GM18909 (cell line): ENCODE data around the gene ZNF331.

Source experiments
- ATAC-seq: cut with Tn5 transposase; IDR thresholded peaks from one replicate; pipeline ENCODE4 v1.9.1; 2021; ENCODE audit warnings: mild to moderate bottlenecking; ENCODE audit not compliant: unreplicated experiment, poor library complexity

ZNF331 gene

DNA sequence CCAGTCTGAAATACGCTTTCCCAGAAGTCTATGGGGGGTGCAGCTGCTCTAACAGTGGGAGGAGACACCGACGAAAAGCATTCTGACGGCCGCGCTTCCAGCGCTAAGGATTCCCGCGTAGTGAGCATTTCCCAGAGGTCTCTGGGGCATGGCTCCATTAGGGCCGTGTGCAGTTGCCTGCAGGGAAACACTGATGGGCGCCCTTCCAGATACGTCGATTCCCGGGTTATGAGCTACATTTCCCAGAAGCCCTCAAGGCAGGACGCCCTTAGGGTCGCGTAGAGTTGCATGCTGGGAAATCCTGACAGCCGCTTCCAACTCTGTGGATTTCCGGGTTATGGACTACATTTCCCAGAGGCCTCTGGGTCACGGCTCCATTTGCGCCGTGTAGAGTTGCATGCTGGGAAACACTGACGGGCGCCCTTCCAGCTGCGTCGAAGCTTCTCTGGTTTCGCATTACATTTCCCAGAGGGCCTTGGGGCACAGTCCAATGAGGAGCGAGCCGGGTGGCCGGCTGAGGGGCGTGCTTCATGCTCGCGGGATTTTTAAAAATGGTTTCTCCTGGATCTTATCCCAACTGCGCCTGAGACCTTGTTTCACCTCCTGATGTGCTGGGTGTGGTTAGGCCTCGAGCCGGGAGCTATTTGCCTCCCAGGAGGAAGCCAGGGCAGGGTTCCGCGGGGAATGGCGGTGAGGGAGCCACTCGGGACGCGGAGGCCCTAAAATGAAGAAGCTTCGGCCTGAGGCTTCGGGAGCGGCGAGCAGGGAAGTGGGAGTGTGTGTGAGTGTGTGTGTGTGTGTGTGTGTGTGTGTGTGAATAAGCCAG, 17.2 kb upstream of the ZNF331 start:
- ATAC-seq, result peak; percentile 96

DNA sequence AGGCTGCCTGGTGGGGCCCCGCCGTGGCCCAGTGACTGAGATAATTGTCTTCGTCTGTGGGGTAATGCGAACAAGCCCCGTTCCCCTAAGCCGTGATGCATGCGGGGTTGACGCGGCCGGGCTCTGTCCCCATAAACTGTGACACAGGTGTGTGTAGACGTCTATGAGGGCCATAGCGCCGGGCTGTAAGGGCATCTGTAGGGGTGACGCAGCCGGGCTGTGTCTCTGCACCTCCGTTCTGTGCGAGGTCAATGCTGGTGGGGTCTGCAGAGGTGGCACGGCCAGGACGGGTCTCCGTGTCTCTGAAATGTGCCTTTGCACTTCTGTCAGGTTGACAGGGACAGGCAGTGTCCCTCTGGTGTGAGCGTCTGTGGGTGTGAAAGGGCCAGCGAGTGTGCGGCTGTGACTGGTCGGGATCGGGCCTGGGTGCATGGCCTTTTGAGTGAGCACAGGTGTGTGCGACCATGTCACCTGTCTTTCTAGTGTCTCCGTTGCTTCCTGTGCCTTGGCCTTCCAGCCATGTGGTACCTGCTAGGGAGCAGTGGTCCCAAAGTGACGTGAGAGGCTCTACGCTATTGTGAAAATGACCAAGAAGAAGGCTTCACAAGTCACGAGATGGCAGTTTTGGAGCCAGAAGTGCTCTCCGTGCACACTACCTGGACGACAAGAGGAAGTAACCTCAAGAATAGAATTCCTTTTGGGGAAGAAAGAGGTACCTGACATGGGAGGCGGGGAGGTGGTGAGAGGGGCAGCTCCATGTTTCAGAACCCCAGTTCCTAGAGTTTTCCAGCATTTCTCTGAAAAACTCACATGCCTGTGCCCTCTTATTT, 16.4 kb upstream of the ZNF331 start:
- no peak for ATAC-seq

DNA sequence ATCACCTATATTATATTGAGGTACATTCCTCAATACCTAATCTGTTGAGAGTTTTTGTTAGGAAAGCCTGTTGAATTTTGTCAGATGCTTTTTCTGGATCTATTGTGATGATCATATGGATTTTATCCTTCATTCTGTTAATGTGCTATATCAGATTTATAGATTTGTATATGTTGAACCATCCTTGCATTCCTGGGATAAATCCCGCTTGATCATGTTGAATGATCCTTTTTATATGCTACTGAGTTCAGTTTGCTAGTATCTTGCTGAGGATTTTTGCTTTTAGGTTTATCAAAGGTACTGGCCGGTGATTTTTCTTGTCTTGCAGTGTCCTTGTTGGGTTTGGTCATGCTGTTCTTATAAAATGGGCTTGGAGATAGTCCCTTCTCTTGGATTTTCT, 12.0 kb upstream of the ZNF331 start:
- ATAC-seq, result no peak

DNA sequence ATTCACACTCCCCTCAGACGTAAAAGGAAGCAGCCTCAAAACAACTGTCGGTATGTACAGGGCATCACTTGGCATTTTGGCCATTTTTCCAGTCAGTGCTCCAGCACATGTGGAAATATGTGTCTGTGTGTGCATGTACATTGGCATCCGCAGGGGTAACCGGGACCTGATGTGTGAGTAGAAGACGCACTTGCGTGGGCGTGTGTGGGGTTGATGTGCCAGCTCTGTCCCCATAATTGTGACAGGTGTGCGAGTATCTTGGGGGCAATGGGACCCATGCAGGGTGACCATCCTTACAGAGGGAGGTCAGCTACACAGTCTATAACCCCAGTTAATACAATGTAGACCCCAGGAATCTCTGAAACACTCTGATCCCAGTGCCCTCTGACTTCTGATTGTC, 7.3 kb upstream of the ZNF331 start:
- ATAC-seq, result no peak

DNA sequence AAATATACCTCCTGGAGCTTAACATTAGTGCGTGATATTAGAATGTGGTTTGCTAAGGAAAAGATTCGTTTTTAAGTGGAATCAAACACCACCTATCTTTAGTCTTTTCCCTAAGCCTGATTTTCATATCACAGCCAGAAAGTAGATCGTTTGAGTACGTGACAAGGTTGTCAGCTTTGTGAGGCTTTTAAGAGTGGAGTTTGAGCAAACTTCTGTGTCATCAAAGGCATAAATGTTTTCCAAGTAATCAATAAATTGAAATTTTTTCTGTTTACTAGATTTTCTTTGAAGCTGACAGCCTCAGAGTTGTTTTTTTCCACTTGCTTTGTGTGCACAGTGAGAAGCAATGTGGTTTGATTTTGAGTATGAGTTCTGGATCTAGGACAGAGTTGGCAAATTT, 6.5 kb upstream of the ZNF331 start:
- ATAC-seq, result no peak

DNA sequence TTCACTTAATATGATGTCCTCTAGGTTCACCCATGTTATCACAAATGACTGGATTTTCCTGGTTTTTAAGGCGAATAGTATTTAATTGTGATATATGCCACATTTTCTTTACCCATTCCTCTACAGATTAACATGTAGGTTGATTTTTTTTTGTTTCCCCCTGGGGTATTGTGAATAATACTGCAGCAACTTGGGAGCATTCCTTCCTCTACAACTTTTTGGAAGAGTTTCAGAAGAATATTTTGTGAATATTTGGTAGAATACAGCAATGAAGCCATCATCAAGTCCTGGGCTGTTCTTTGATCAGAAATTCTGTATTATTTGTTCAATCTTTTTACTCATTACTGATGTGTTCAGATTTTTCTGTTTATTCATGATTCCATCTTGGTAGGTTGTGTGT, 5.6 kb upstream of the ZNF331 start:
- ATAC-seq, result no peak

DNA sequence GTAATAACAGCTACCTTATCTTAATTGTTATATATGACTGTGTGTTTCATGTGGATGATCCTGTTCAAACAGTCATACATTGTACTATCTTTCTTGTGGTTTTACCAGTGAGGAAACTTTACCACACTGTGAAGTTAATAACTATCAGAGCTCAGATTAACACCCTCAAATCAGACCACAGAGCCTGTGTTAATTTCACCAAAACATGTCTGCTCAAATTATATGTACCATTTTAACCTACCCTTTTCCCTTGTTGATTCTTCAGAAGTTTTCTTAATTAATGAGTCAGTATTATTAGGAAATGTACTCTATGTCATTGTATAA, 1.8 kb upstream of the ZNF331 start:
- no peak for ATAC-seq

DNA sequence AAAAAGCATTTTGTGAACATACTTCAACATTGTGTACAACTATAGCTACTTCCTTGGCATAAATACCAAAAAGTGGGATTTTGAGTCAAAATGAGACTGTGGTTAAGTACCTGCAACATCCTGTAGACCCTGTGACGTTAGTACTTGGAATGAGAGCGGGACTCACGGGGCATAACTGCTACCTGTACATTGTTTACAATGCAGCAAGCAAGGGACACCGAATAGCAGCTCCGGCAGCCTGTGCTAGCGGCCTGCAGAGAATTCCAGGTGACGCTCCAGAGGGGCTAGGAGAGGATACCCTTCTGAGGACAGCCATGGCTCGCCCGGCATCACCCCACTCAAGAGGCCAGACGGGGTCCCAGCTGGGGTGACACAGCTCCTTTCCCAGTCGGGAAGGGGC, 824 bp upstream of the ZNF331 start:
- no peak for ATAC-seq

DNA sequence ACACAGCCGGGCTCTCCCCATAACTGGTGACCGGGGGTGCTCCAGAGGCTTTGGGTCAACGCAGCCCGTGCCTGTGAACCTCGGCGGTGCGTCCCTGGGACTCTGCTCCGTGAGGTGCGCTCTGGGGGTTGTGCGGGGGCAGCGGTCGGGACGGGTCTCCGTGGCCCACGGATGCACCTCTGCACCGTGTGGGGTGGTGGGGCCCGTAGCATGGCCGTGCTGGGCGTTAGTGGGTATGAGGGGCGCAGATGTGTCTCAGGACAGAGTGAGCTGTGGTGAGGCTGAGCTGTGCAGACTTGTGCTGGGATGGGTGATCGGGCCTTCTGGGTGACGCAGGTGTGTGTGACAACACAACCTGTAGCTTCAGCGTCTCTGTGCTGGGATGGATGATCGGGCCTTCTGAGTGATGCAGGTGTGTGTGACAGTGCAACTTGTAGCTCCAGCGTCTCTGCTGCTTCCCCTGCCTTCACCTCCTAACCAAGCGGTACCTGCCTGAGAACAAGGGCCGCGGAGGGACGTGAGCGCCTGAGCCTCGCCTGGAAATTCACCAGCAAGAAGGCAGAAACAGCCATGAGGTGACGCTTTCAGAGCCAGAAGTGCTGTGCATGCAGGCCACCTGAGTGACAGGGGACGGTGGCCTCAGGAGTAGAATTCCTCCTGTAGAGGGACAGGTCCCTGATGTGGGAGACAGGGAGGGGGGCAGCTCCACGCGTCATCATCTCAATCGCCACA, 599 bp downstream of the ZNF331 start:
- peak; percentile 17 for ATAC-seq

DNA sequence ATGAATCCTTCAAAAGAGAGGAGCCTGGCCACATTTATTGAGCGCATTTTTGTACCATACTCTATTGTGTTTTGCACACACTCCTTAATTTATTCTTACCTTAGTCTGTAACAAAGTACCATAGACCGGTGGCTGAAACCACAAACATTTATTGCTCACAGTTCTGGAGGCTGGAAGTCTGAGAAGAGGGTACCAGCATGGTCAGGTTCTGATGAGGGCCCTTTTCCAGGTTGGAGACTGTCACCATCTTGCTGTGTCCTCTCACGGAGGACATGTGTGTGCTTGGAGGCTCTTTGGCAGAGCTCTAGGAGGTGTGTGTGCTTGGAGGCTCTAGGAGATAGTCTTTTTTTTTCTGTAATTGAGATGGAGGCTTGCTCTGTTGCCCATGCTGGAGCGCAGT, 2.1 kb downstream of the ZNF331 start:
- no peak for ATAC-seq

DNA sequence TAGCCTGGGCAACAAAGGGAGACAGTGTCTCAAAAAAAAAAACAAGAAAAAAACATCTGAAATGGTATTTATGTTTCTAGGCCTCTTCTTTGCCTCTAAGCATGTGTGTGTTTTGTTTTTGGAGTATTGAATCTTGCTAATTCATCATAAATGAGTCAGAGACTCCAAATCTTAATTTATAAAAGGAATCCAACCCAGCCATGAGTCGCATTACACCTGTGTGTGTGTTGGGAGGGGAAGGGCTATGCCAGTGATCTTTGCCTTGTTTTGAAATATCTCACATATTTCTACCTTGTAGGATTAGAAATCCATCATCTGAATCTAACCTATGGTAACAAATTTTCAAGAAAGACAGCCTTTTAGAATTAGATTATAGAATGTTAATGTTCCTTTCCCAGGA, 4.0 kb downstream of the ZNF331 start:
- ATAC-seq, result no peak

DNA sequence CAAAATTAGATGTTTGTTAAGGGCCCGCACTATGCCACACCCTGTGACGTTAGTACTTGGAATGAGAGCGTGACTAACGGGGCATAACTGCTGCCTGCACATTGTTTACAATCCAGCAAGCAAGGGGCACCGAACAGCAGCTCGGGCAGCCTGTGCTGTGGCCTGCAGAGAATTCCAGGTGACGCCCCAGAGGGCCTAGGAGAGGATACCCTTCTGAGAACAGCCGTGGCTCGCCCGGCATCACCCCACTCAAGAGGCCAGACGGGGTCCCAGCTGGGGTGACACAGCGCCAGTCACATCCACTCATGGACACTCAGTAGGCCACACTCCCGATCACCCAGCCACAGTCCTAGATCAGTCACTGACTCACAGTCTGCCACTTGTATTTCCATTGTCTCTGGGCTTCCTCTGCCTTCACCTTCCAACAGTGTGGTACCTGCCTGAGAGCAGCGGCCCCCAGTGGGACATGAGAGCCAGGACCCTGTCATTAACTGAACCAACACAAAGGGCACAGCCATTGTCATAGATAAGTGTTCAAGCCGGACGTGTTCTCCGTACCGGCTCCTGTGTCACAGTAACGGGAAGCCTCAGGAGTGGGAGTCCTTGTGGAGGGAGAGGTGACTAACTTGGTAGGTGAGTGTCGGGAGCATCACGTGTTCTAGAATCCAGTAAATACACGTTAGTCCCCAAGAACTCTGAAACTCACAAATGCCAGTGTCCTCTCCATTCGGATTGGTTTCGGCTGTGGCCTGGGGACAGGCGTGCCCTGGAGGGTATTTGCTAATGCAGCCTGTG, 7.5 kb downstream of the ZNF331 start:
- no peak for ATAC-seq

DNA sequence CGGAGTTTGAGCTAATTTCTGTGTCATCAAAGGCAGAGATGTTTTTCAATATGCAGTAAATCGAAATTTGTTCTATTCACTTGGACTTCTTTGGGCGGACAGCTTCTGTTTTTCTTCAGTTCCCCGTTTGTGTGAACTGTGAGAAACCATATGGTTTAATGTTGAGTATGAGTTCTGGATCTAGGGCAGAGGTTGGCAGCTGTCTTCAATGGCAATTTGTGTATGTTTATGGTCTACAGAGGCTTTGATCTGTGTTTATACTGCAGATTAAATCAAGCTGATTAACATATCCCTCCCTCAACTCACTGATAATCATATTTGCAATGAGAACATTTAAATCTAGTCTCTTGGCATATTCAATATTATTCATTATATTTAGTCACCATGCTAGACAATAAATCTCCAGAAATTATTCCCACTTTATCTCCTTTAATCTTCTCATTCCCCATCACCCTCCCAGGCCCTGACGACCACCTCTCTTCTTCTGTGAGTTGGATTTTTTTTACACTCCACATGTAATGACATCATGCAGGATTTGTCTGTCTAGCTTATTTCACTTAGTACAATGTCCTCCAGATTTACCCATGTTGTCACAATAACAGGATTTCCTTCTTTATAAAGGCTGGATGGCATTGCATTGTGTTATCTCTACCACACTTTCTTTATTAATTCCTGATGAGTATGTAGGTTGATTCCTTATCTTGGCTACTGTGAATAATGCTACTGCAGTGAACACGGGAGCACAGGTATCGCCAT, 9.0 kb downstream of the ZNF331 start:
- ATAC-seq, result no peak

DNA sequence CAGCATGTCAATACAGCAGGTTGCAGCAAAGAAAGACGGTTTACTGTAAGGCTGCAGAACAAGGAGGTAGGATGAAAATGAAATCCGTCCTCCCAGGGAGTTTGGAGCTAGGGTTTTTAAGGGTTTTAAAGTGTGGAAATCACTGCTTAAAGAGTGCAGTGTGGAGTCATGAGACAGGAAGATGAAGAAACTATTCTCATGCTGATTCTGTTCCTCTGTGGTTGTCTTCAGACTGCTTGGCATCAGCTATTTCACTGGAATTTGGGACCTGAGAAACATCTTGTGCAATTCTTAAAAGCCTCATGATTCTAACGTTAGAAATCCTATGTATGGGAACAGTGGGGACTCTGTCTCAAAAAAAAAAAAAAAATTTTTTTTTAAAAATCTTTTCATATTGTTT, 11.4 kb downstream of the ZNF331 start:
- ATAC-seq, result no peak

DNA sequence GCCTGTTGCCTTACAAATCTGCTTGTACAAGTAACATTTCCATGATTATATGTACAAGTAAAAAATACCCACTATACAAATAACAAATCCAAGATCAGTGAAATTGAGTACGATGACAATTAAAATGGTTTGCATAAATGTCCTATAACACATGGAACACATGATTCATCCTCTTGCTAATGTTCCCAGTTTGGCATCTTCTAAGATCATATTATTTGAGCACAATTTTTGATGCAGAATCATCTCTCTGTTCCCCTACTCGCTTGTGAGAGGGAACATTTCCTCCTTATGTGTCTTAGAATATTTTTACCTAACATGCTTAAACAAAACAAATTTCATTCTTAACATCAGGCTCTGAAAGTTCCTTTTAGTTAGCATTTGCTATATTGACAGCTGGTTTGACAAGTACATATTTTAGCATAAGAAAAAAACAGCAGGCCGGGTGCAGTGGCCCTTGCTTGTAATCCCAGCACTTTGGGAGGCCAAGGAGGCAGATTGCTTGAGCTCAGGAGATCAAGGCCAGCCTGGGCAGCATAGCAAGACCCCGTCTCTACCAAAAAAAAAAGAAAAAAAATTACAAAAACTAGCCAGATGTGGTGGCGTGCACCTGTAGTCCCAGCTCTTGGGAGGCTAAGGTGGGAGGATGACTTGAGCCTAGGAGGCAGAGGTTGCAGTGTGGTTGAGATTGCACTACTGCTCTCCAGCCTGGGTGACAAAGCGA, 14.2 kb downstream of the ZNF331 start:
- no peak for ATAC-seq

DNA sequence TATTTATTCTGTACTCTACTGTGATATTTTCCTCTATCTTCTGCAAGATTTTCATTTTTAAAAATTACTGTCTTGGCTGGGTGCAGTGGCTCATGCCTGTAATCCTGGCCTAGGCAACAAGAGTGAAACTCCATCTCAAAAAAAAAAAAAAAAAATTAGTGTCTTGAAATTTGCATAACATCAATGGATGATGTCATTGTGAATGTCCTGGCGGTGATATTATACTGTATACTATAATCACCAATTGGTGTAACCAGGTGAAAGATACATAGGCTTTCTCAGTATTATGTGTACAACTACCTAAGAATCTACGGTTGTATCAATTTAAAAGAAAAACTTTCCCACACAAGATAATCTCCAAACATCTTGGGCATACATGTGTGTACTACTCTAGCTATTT, 15.2 kb downstream of the ZNF331 start:
- no peak for ATAC-seq

DNA sequence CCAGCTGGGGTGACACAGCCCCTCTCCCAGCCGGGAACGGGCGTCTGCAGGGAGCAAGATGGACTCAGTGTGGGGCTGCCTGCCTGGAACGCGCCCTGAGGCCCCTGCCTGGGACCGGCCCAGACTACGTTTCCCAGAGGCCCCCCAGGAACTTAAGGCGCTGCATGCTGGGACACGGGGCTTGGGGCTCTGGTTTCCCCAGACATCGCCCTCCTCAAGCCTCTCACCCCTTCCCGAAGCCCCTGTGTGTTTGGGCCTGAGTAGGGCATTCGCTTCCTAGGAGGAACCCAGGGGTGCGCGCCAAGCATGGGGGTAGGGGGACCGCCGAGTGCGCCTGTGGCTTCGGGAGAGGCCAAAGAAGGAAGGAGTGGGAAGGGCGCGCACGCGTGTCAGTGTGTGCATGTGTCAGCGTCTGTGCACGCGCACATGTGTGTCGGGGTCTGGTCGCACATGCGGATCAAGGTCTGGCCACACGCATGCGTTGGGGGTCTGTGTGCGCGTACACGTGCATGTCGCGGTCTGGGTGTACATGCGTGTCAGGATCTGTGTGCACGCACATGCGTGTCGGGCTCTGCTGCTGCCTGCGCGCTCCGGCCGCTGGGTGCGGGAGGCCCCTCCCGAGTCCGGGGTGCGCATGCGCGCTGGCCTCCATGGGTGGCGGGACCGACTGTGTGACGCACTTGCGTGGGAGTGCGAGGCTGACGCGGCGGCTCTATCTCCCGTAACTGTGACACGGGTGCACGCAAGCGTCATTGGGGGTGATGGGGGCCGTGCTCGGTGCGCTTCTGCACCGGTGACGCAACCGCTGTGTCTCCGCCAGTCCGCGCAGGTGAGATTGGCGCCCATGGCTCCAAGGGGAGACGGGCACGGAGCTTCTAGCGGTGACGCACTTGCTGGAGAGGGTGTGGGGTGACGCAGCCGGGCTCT, 16.2 kb downstream of the ZNF331 start:
- ATAC-seq, result peak; percentile 61

DNA sequence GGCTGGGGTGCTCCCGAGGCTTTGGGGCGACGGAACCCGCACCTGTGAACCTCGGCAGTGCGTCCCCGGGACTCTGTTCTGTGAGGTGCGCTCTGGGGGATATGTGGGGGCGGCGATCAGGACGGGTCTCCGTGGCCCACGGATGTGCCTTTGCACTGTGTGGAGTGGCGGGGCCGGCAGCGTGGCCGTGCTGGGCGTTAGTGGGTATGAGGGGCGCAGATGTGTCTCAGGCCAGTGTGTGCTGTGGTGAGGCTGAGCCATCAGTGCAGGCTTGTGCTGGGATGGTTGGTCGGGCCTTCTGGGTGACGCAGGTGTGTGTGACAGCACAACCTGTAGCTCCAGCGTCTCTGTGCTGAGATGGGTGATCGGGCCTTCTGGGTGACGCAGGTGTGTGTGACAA, 16.9 kb downstream of the ZNF331 start:
- ATAC-seq, result no peak
